Aorta (tissue), 5 donors: ENCODE results near the gene MSH2. TPM values are rescaled to one million over a fixed set of nuclear protein-coding genes. Genes with fewer than 3 reads are reported as not detected.
"Not testable (repeated sequence)": the region's sequence is repeated elsewhere in the genome, so short reads cannot be mapped to it uniquely, and the experiment has no call there.

Source experiments
- ATAC-seq: fragments of 200-7000 bp; cut with Tn5 transposase; one replicate; pipeline ENCODE4 v1.9.1; 2022; ENCODE audit warnings: moderate library complexity; ENCODE audit not compliant: low FRiP score
- DNase-seq, 2 donors: peaks; one replicate each; pipeline ENCODE4 v3.0.0-alpha.2; 2020
- H3K27ac ChIP-seq, 2 donors: one replicate each; pipeline ENCODE4 v1.5.1; 2013; ENCODE audit warnings: low read length in 2 of 2, mild to moderate bottlenecking in 2 of 2, moderate library complexity in 2 of 2, control low read depth in 1 of 2, inconsistent platforms in 1 of 2, low read depth in 1 of 2
- H3K27me3 ChIP-seq, 2 donors: one replicate each; pipeline ENCODE4 v1.6.1; 2013; ENCODE audit warnings: control low read depth in 1 of 2, low read length in 1 of 2, mild to moderate bottlenecking in 1 of 2, moderate library complexity in 1 of 2; ENCODE audit not compliant: insufficient read depth in 2 of 2, control insufficient read depth in 1 of 2
- H3K36me3 ChIP-seq, 2 donors: one replicate each; pipeline ENCODE4 v1.6.1; 2013; ENCODE audit warnings: control low read depth in 1 of 2, low read length in 1 of 2, mild to moderate bottlenecking in 1 of 2; ENCODE audit not compliant: insufficient read depth in 2 of 2, control insufficient read depth in 1 of 2
- H3K4me1 ChIP-seq, 2 donors: one replicate each; pipeline ENCODE4 v1.6.1; 2013; ENCODE audit warnings: low read length in 2 of 2, control low read depth in 1 of 2, mild to moderate bottlenecking in 1 of 2, moderate library complexity in 1 of 2; ENCODE audit not compliant: insufficient read depth in 2 of 2, control insufficient read depth in 1 of 2
- H3K4me3 ChIP-seq, 2 donors: one replicate each; pipeline ENCODE4 v1.5.1; 2013; ENCODE audit warnings: low read length in 2 of 2, control low read depth in 1 of 2, mild to moderate bottlenecking in 1 of 2
- H3K9me3 ChIP-seq: one replicate; pipeline ENCODE4 v1.6.1; 2013; ENCODE audit warnings: mild to moderate bottlenecking, low read length; ENCODE audit not compliant: control insufficient read depth
- WGBS, 2 donors: extraction: QIAGEN DNeasy Blood & Tissue Kit; methylation state at CpG; one replicate each; pipeline ENCODE4 v1.1.7; 2013; 5-methylcytosine and 5-hydroxymethylcytosine counted together
- intact Hi-C, 2 donors: fragments of 100-400 bp; cut with DNase I; formaldehyde crosslinking; loops; one replicate each; pipeline versions ENCODE4 v1.14.2 to v1.15.0; 2022
- polyA plus RNA-seq, 2 donors: library from polyadenylated mRNA; stranded (reverse); fragments of 200-250 nt; gene quantifications; one replicate each; pipeline ENCODE4 v1.2.3, GENCODE V29; 2013
- total RNA-seq, 2 donors: library from RNA; stranded (reverse); fragmentation: NEBNext Ultra II Directional; extraction: Animal tissue kit (Norgen Biotek cat#: 25700); gene quantifications; one replicate each; pipeline ENCODE4 v1.2.1, GENCODE V29; 2021
- donor health status: healthy with polysubstance abuse.
- donor health status: Bipolar disorder and iron deficiency.
- donor health status: DM: no; HTN: no; CAD: no.
- donor health status: DM: no; HTN: no; CAD: no.
- donor health status: DM: yes; HTN: yes; CAD: no.

The MSH2 gene
- total and polyA plus RNA-seq, 4 donors = 5.5 to 15.4 (median 6.1) TPM

- Histone ChIP-seq H3K27me3 (no peaks in the 10 kb centered on the region), H3K27ac (no peak overlapping the region), H3K36me3 (no peaks in the 10 kb centered on the region), H3K4me3 (peak overlapping the region; percentile 70 to 89), H3K4me1 (no peaks in the 10 kb centered on the region), H3K9me3 (no peaks in the 10 kb centered on the region)
- no peak for DNase-seq
- no peak for ATAC-seq
- intact Hi-C loops = no loop called here
- WGBS, 2 donors = 4 to 6% methylated on average over 24 of the region's 24 CpGs
These were observed 745 bp downstream of the MSH2 start for GRCh38 chr2:47403609-47404193.

- 87 to 89% methylated on average over 9 to 10 of the region's 10 CpGs for WGBS, 2 donors
- Histone ChIP-seq H3K4me3 (no peak overlapping the region), H3K27me3 (no peaks in the 10 kb centered on the region), H3K27ac (no peak overlapping the region), H3K4me1 (no peaks in the 10 kb centered on the region), H3K9me3 (no peaks in the 10 kb centered on the region), H3K36me3 (no peaks in the 10 kb centered on the region)
- intact Hi-C loops = no loop called here
- DNase-seq (no peak), ATAC-seq (no peak)
These were observed 1.4 kb downstream of the MSH2 start for GRCh38 chr2:47404356-47404755.

- intact Hi-C loops = no loop called here
- DNase-seq (no peak), ATAC-seq (no peak)
- H3K9me3 ChIP-seq = no peaks in the 10 kb centered on the region
- 97% methylated on average over 2 of the region's 2 CpGs for WGBS, 2 donors
- no peaks in the 10 kb centered on the region for H3K27me3 ChIP-seq
- no peaks in the 10 kb centered on the region for H3K36me3 ChIP-seq
- no peak overlapping the region for H3K4me3 ChIP-seq
- H3K4me1 ChIP-seq = no peaks in the 10 kb centered on the region
- no peak overlapping the region for H3K27ac ChIP-seq
These were observed 2.8 kb downstream of the MSH2 start for GRCh38 chr2:47405757-47406156.

- WGBS, 2 donors = 97 to 98% methylated on average over 3 of the region's 3 CpGs
- ATAC-seq, H3K27ac ChIP-seq, DNase-seq, H3K4me3 ChIP-seq, intact Hi-C loops, H3K36me3 ChIP-seq, H3K4me1 ChIP-seq, H3K27me3 ChIP-seq, H3K9me3 ChIP-seq: not testable (repeated sequence)
These were observed 3.8 kb downstream of the MSH2 start for GRCh38 chr2:47406649-47407330.

- H3K9me3 ChIP-seq, ATAC-seq: not testable (repeated sequence)
- WGBS, 2 donors = 71 to 76% methylated on average over 2 of the region's 2 CpGs
These were observed 5.0 kb downstream of the MSH2 start for GRCh38 chr2:47407976-47408375.

GRCh38 chr2:47414682-47415458 is 11.9 kb downstream of the MSH2 start:
- Histone ChIP-seq H3K4me3 (no peak overlapping the region), H3K4me1 (no peaks in the 10 kb centered on the region), H3K36me3 (no peaks in the 10 kb centered on the region), H3K27me3 (no peaks in the 10 kb centered on the region), H3K9me3 (no peaks in the 10 kb centered on the region), H3K27ac (no peak overlapping the region)
- 92% methylated on average over 7 of the region's 7 CpGs for WGBS, 2 donors
- intact Hi-C loops = no loop called here
- ATAC-seq = no peak
- DNase-seq = no peak

More at GRCh38 chr2:47407976-47408375, 5.0 kb downstream of the MSH2 start:
- H3K27me3 ChIP-seq, DNase-seq, H3K4me3 ChIP-seq, H3K4me1 ChIP-seq, H3K36me3 ChIP-seq, intact Hi-C loops, H3K27ac ChIP-seq: not testable (repeated sequence)

GRCh38 chr2:47420214-47420613 is 17.3 kb downstream of the MSH2 start:
- intact Hi-C loops = no loop called here
- Histone ChIP-seq H3K27ac (no peak overlapping the region), H3K36me3 (no peaks in the 10 kb centered on the region), H3K27me3 (no peaks in the 10 kb centered on the region), H3K9me3 (no peaks in the 10 kb centered on the region), H3K4me3 (no peak overlapping the region), H3K4me1 (no peaks in the 10 kb centered on the region)
- WGBS, 2 donors = 87 to 97% methylated on average over 2 of the region's 2 CpGs
- no peak for ATAC-seq
- no peak for DNase-seq

GRCh38 chr2:47420683-47421082 is 17.7 kb downstream of the MSH2 start:
- H3K4me3 ChIP-seq, H3K9me3 ChIP-seq, DNase-seq, intact Hi-C loops, H3K36me3 ChIP-seq, H3K27me3 ChIP-seq, H3K4me1 ChIP-seq, ATAC-seq, H3K27ac ChIP-seq: not testable (repeated sequence)
- WGBS, 2 donors = 86 to 88% methylated on average over 10 of the region's 10 CpGs
